GM19025 (cell line): Measurements from ENCODE around the gene EZH1.

Experiments
- ATAC-seq: cut with Tn5 transposase; IDR thresholded peaks from one replicate; pipeline ENCODE4 v1.9.1; 2021; ENCODE audit warnings: mild to moderate bottlenecking, low read depth, moderate library complexity; ENCODE audit not compliant: unreplicated experiment

Gene EZH1

GRCh38 chr17:42685831-42686230 is 59.0 kb downstream of the EZH1 start:
- ATAC-seq, result no peak

- no peak for ATAC-seq
These were observed 59.8 kb downstream of the EZH1 start for GRCh38 chr17:42684929-42685556.

- no peak for ATAC-seq
These were observed 61.3 kb downstream of the EZH1 start for GRCh38 chr17:42683407-42684034.

GRCh38 chr17:42682722-42683403 is 62.0 kb downstream of the EZH1 start:
- no peak for ATAC-seq

- ATAC-seq, result no peak
These were observed 62.7 kb downstream of the EZH1 start, which contains the start of gene CNTNAP1 for GRCh38 chr17:42681976-42682721. TSS of gene CNTNAP1 (plus strand) at chr17:42682531. CDS start at chr17:42682830, 299 bp downstream.

- no peak for ATAC-seq
These were observed 64.5 kb downstream of the EZH1 start for GRCh38 chr17:42680331-42680808.

- ATAC-seq, result peak; percentile 21
These were observed 65.1 kb downstream of the EZH1 start for GRCh38 chr17:42679492-42680330.

GRCh38 chr17:42678951-42679491 is 65.8 kb downstream of the EZH1 start:
- no peak for ATAC-seq

GRCh38 chr17:42677921-42678781 is 66.7 kb downstream of the EZH1 start:
- no peak for ATAC-seq

- ATAC-seq, result peak; percentile 71
These were observed 67.6 kb downstream of the EZH1 start for GRCh38 chr17:42677012-42677857.

GRCh38 chr17:42676424-42677011 is 68.3 kb downstream of the EZH1 start, which contains the start of gene PLEKHH3:
TSS of gene PLEKHH3 (minus strand) at chr17:42676994. CDS start at chr17:42676563, 431 bp downstream.
- ATAC-seq, result no peak

GRCh38 chr17:42675965-42676423 is 68.8 kb downstream of the EZH1 start:
- no peak for ATAC-seq

GRCh38 chr17:42675348-42675964 is 69.4 kb downstream of the EZH1 start:
- no peak for ATAC-seq

GRCh38 chr17:42674755-42675347 is 70.0 kb downstream of the EZH1 start:
- no peak for ATAC-seq

GRCh38 chr17:42673885-42674754 is 70.7 kb downstream of the EZH1 start:
- ATAC-seq, result no peak
